Motor neuron (in vitro differentiated cells): Measurements from ENCODE around the gene C8B. TPM values are rescaled to one million over a fixed set of nuclear protein-coding genes. Genes with fewer than 3 reads are reported as not detected.

Experiments
- ATAC-seq, 8 experiments: fragments of 200-7000 bp; cut with Tn5 transposase; replicated peaks in 6 of 8; 2 replicates each; pipeline ENCODE4 v1.8.0; 2021; ENCODE audit warnings: mild to moderate bottlenecking in 8 of 8, moderate library complexity in 8 of 8
- H3K27ac ChIP-seq, 2 donors: fragments of 250-450 bp; sonication (Bioruptor Pico); 2 replicates each; pipeline ENCODE4 v1.9.0; 2021; ENCODE audit warnings: antibody characterized with exemption in 2 of 2, mild to moderate bottlenecking in 2 of 2, moderate library complexity in 1 of 2
- H3K4me1 ChIP-seq, 2 donors: fragments of 250-450 bp; sonication (Bioruptor Pico); replicated peaks in 1 of 2; 2 replicates each; pipeline ENCODE4 v1.6.1; 2021; ENCODE audit warnings: antibody characterized with exemption in 2 of 2, mild to moderate bottlenecking in 2 of 2, moderate library complexity in 1 of 2
- H3K4me3 ChIP-seq, 5 donors: fragments of 250-450 bp; sonication (Bioruptor Pico); 2 replicates each; pipeline ENCODE4 v1.9.0; 2021; ENCODE audit warnings: antibody characterized with exemption in 5 of 5, mild to moderate bottlenecking in 5 of 5, moderate library complexity in 4 of 5
- WGBS, 10 experiments: fragments of 450-650 bp; shearing (Covaris generic); methylation state at CpG; one replicate each; pipeline ENCODE4 v1.0.0; 2022; 5-methylcytosine and 5-hydroxymethylcytosine counted together
- in situ Hi-C, 9 experiments: fragments of 400-800 bp; cut with MboI; loops; one replicate each; pipeline ENCODE4 v1.15.0; 2021; ENCODE audit warnings: low sequenced_read_pairs in 9 of 9, low pct_unique_long_range_greater_than_20kb in 2 of 9; ENCODE audit not compliant: unreplicated experiment in 9 of 9
- total RNA-seq, 8 experiments: library from RNA; unstranded; fragments of 300-600 nt; gene quantifications; 2 replicates each; pipeline versions ENCODE4 v1.2.3 to v1.2.4, GENCODE V29; 2022

Gene C8B
- total RNA-seq, result under 1 TPM in 2 of 8 experiments, not detected in 6; 0.19 to 0.55 TPM

DNA sequence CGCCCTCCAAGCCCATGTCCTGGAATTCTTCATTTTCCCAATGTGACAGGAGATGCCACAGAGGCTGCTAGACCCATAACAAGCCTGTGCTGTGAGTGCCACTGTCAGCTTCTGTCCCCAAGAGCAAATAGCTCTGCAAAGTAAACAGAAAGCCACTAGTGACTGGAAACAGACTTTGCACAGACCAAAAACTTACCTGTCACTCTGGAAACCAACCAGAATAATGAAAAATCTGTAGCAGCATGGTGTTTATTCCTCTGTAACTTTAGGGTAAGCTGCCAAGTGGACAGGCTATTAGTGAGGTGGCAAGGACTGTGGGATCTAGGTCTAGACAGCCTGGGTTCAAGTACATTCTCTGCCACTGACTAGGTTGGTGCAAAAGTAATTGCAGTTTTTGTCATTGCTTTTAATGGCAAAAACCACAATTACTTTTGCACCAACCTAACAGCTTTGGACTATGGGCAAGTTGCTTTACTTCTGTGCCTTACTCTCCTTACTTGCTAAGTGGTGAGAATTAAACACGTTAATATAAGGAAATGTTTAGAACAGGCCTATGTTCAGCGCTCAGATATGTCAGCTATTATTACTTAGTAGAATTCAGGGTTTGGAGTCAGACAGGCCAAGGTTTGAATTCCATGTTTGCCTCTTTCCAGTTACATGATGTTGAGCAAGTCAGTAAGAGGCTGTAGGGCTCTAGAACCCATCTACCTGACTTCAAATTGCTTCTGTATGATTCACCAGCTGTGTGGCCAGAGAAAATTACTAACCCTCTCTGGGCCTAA is at the start of gene C8B:
Gene C8B, minus strand, starts transcription at position 100 of the 782 bp plus-strand sequence. Its CDS starts 67 bp downstream, at position 33.
- Histone ChIP-seq H3K4me1 (peaks cover 12 to 24% of the 10 kb centered on the region in 2 donors), H3K4me3 (no peak within 1 kb of the TSS), H3K27ac (no peak within 1 kb of the TSS)
- peak in 1 of 8 experiments; percentile 19 for ATAC-seq
- in situ Hi-C loops, result no loop called here
- 63 to 100% (median 92%) methylated on average over 2 to 3 of the region's 3 CpGs; no CpG with 5 or more reads in 3 of the 10 experiments for WGBS, 10 experiments

DNA sequence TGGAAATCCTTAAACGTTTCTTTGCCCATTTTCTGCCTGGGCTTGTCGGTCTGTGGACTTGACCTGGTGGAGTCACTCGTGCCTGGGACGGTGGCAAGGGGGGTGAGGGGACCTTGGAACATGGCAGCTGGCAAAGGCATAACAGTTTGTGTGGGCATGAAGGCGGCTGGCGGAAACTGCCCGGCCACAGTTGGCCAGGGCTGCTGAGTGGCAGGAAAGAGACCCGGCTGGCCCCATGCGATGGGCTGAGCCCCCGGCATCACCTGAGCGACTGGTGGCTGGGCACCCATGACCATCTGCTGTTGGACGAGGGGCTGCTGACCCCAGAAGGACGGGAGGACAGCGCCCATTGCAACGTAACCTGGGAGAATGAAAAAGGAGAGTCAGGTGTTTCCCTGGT is 49.3 kb upstream of the C8B start:
- Histone ChIP-seq H3K4me1 (peaks cover 31 to 34% of the 10 kb centered on the region in 2 donors), H3K4me3 (no peak overlapping the region), H3K27ac (no peak overlapping the region)
- WGBS, 10 experiments, result 43 to 100% (median 92%) methylated on average over 2 to 14 of the region's 15 CpGs; no CpG with 5 or more reads in 6 of the 10 experiments
- ATAC-seq, result no peak
- in situ Hi-C loops, result no loop called here

DNA sequence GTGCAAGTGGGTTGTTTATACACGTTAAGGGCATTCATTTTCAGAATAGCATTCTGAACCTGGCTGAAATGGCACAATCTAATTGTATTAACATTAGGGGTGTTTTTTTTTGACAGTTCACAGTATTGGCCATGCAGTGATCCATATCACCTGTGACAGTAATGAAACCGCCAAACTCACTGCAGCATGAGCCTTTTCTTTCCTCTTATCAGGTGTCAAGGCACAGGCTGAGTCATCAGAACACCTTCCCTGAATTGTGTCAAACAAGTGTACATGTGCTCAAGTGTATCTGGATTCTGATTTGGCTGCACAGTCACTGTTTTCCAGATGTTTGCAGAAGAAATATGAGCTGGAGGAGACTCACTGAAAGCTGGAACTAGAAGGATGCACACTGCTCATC is 47.7 kb upstream of the C8B start:
- 14 to 100% (median 88%) methylated on average over 1 to 2 of the region's 2 CpGs; no CpG with 5 or more reads in 2 of the 10 experiments for WGBS, 10 experiments
- no peak overlapping the region for H3K4me3 ChIP-seq
- ATAC-seq, result no peak
- peaks cover 21% of the 10 kb centered on the region in 2 donors for H3K4me1 ChIP-seq
- no peak overlapping the region for H3K27ac ChIP-seq
- in situ Hi-C loops, result no loop called here

DNA sequence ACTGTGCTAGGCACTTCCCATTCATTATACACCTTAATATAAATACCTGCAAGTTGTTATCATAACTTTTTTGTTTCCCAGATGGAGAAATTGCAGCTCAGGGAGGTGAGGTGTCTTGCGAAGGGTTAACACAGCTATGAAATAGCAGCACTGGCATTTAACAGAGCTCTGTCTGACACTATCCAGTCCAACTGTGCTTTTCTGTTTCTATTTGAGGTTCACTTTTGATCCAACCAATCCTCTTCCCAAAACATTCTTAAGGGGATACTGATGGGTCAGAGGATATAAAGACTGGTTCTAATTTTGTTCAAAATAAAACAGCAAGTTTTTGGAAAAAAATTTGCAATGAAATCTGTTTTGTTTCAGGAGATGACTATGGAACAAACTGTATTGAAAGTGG is 46.5 kb upstream of the C8B start:
- ATAC-seq, result no peak
- peaks cover 11 to 14% of the 10 kb centered on the region in 2 donors for H3K4me1 ChIP-seq
- no peak overlapping the region for H3K27ac ChIP-seq
- in situ Hi-C loops, result no loop called here
- no peak overlapping the region for H3K4me3 ChIP-seq
- 71 to 100% (median 100%) methylated on average over 1 of the region's 1 CpG; no CpG with 5 or more reads in 4 of the 10 experiments for WGBS, 10 experiments

DNA sequence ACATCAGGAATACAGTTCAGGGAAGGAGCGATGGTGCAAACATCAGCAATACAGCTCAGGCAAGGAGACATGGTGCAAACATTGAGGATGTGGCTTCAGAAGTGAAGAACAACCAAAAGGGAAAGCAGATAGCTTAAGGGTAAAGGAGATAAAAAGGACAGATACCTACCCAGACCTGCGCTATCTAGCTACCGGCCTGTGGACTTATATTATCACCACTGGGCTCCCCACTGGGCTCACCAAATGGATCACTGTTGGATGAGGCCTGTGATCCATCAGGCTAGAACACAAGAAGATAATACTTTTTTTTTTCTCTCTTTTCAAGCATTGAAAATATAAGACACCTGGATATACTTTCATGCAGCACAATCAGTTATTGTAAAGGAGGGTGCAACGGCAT is 44.7 kb upstream of the C8B start:
- 51 to 100% (median 90%) methylated on average over 1 to 4 of the region's 4 CpGs for WGBS, 10 experiments
- no peaks in the 10 kb centered on the region for H3K4me1 ChIP-seq
- ATAC-seq, result no peak
- in situ Hi-C loops, result no loop called here
- no peak overlapping the region for H3K4me3 ChIP-seq
- H3K27ac ChIP-seq, result no peak overlapping the region

DNA sequence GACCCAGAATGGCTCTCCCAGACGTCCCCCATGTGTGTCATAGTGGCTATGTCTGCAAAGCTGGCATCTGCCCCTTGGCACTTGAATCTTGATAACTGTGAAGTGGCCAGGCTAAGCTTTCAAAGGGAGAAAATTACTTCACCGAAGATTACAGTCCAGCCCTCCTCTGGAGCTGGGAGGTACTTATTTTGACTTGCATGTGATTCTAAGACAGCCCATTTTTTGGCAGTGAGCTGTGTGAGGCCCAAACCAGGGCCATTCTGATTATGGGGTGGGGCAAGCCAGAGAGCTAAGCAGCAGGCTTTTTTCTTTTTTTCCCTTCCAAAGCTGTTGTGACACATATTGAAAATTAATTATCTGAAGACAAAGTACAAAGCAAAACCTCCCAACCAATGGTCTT is 42.1 kb upstream of the C8B start:
- Histone ChIP-seq H3K4me3 (no peak overlapping the region), H3K27ac (no peak overlapping the region), H3K4me1 (no peaks in the 10 kb centered on the region)
- ATAC-seq, result peak in 3 of 8 experiments; percentile 54 to 100 (median 100)
- 20 to 100% (median 72%) methylated on average over 1 to 2 of the region's 2 CpGs; no CpG with 5 or more reads in 4 of the 10 experiments for WGBS, 10 experiments
- in situ Hi-C loops, result no loop called here

DNA sequence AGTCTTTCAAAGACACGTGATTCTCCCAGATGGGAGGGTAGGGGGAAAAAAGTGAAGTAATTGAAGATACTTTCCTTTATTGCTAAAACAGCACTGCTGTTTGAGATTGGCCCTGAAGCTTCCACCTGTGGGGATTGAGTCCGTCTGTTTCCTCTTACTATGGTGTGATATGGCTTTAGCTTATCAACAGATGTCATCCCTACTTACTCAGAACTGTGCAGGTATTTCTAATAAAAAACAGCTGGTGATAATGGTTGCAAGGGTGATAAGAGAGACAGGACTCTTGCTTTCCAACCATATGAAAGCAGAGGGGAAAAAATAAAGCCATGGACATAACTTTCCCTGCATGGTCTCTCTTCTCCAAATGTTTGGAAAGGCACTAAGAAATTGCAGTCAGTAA is 41.7 kb upstream of the C8B start:
- no peak for ATAC-seq
- no peaks in the 10 kb centered on the region for H3K4me1 ChIP-seq
- in situ Hi-C loops, result no loop called here
- H3K27ac ChIP-seq, result no peak overlapping the region
- 52 to 100% (median 86%) methylated on average over 1 to 2 of the region's 2 CpGs; no CpG with 5 or more reads in 1 of the 10 experiments for WGBS, 10 experiments
- H3K4me3 ChIP-seq, result no peak overlapping the region

DNA sequence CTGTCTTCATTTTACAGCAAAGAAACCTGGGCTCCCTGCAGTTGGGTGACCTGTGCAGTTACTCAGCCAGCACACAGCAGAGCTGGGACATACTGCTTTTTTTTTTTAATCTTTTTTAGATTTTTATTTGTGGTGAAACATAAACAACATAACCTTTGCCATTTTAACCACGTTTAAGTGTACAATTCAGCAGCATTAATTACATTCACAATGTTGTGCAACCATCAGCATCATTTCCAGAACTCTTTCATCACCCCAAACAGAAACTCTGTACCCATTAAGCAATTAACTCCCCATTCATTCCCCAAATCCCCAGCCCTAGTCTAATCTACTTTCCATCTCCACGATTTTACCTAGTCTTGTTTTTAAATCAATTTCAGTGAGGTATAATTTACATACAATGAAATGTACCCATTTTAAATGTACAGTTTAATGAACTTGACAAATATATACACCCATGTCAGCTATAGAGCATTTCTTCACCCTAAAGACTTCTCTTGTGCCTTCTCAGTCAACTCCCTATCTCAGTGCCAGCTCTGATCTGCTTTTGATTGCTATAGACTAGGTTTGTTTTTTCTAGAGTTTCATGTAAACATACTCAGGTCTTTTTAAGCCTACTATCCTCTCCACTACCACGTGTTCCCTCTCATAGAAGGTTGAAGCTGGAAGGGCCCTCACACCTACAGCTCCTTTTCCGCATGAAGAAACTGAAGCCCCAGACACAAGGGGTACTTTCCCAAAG is 37.8 kb upstream of the C8B start:
- Histone ChIP-seq H3K4me1 (no peaks in the 10 kb centered on the region), H3K27ac (no peak overlapping the region), H3K4me3 (no peak overlapping the region)
- in situ Hi-C loops, result no loop called here
- 14 to 87% (median 61%) methylated on average over 1 to 4 of the region's 4 CpGs for WGBS, 10 experiments
- no peak for ATAC-seq

DNA sequence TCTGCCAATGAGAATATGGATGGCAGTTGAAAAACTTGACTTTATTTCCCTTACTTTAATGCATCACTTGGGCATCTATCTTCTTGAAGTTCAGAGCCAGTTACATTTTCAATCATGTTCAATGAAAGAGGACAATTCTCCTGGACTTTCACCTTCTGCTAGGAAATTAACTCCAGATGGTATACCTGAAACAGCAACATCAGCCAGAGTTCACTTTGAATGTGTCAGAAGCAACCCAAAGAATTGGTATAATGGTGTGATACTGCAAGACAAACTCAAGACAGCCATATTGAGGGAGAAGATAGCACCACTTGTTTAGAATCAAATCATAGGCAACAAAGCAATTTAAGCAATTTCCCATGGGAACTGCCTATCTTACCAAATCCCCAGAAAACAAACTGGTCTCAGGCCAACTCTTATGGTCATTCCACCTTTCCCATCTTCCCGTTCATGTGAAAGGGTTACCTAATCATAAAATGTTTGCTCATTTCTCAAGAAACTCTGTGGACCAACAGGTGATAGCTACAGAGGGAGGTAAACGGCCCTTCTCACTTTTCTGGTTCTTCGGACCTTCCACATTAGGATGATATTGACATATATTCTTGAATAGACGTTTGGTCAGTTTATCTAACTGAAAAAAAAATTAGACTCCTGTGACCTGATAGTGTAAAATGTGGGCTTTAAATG is 29.7 kb upstream of the C8B start:
- 56 to 97% (median 91%) methylated on average over 1 to 4 of the region's 4 CpGs; no CpG with 5 or more reads in 2 of the 10 experiments for WGBS, 10 experiments

DNA sequence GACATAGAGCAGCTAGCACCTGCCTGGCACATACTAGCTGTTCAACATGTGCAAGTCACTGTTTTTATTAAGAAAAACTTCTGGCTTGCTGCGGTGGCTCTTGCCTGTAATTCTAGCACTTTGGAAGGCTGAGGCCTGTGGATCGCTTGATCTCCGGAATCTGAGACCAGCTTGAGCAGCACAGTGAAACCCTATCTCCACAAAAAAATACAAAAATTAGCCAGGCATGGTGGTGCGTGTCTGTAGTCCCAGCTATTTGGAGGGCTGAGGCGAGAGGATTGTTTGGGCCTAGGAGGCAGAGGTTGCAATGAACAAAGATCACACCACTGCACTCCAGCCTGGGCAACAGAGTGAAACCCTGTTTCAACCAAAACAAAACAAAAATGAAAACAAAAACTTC is 27.7 kb upstream of the C8B start:
- 83 to 100% (median 93%) methylated on average over 1 to 5 of the region's 5 CpGs; no CpG with 5 or more reads in 2 of the 10 experiments for WGBS, 10 experiments
- Histone ChIP-seq H3K4me1 (peaks cover 4 to 8% of the 10 kb centered on the region in 2 donors), H3K27ac (no peak overlapping the region), H3K4me3 (no peak overlapping the region)
- no peak for ATAC-seq
- in situ Hi-C loops, result no loop called here

More for the DNA sequence above, 29.7 kb upstream of the C8B start:
- Histone ChIP-seq H3K4me3 (no peak overlapping the region), H3K4me1 (peaks cover 4 to 8% of the 10 kb centered on the region in 2 donors), H3K27ac (no peak overlapping the region)
- in situ Hi-C loops, result no loop called here
- no peak for ATAC-seq

DNA sequence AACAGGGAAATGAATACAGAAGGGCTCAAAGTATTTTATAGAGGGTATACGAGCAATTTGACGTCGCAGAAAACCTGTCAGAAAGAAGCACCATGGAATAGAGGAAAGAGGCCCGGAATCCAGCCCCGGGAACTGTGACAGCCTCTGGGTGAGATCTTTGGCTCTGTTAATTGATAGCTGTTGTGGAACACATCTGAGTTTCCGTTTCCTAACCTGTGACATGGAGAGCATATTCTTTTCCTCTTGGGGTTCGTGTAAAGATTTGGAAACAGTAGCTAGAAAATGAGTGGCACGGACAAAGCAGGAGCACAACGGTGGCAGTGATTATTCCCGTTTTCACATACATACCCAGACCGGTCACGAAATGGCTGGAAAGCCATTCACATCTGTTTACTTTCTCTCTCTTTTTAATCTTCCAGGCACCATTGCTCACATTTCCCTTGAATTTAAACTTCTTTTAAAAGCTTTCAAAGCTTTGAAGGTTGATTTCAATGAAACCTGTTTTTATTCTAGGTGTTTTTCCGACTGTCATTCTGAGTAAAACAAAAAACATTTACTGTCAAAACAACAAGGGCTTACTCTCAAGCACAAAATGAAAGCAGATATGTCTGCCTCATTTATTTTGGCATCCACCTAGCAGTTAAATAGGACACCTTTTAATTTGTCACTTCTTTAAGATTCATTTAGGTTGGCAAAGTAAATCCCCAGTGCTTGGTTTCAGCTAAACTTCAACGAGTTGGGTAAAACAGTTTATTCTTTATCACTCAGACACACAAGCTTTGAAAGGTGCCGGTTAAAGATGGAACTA is 26.7 kb upstream of the C8B start:
- ATAC-seq, result no peak
- in situ Hi-C loops, result no loop called here
- 61 to 93% (median 86%) methylated on average over 7 to 15 of the region's 15 CpGs for WGBS, 10 experiments

DNA sequence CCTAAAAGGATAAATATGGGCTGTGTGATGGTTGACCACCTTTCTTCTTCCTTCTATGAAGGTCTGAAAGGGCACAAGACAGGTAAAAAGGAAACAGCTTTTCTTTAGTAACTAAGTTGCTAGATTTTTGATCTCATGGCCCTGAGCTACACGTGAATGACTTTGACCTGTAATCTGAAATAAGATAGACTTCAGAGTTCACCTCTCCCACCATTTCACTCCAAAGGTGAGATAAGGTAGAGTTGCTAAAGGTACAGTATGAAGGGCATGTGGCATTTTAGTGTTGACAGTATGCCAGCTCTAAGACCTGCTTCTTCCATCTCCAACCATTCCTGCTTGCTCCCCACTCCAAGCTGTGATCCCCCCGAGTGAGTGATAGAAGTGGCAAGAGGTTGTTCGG is 25.8 kb upstream of the C8B start:
- peaks cover 4 to 8% of the 10 kb centered on the region in 2 donors for H3K4me1 ChIP-seq
- no peak for ATAC-seq
- 50 to 100% (median 82%) methylated on average over 1 to 3 of the region's 3 CpGs for WGBS, 10 experiments

More for the DNA sequence above, 26.7 kb upstream of the C8B start:
- H3K4me3 ChIP-seq, result no peak overlapping the region
- no peak overlapping the region for H3K27ac ChIP-seq
- H3K4me1 ChIP-seq, result peaks cover 4 to 8% of the 10 kb centered on the region in 2 donors

More for the DNA sequence above, 25.8 kb upstream of the C8B start:
- Histone ChIP-seq H3K4me3 (no peak overlapping the region), H3K27ac (no peak overlapping the region)
- in situ Hi-C loops, result no loop called here
